Activated naive CD8-positive, alpha-beta T cell treated with anti-CD3 and anti-CD28 coated beads, Interleukin-2, amount 50 U/mL, for 24 hours (primary cell): ENCODE data around the gene RRP12.
"Not testable (repeated sequence)": the region's sequence is repeated elsewhere in the genome, so short reads cannot be mapped to it uniquely, and the experiment has no call there.

Source experiments
- ATAC-seq: fragments of 150-1000 bp; cut with Tn5 transposase; one replicate; pipeline ENCODE4 v1.10.0; 2021
- DNase-seq: peaks from one replicate; pipeline ENCODE4 v3.0.0; 2021
- H3K27ac Mint-ChIP-seq: one replicate; pipeline ENCODE4 v1.8.0; 2021; ENCODE audit warnings: mild to moderate bottlenecking, mixed read lengths
- H3K27me3 Mint-ChIP-seq: one replicate; pipeline ENCODE4 v1.8.0; 2021; ENCODE audit warnings: mixed read lengths
- H3K36me3 Mint-ChIP-seq: one replicate; pipeline ENCODE4 v1.8.0; 2021; ENCODE audit warnings: low read depth, mixed read lengths
- H3K4me1 Mint-ChIP-seq: one replicate; pipeline ENCODE4 v1.8.0; 2021; ENCODE audit warnings: mixed read lengths
- H3K4me3 Mint-ChIP-seq: one replicate; pipeline ENCODE4 v1.8.0; 2021; ENCODE audit warnings: mild to moderate bottlenecking, moderate library complexity, mixed read lengths
- H3K9me3 Mint-ChIP-seq: one replicate; pipeline ENCODE4 v1.8.0; 2021; ENCODE audit warnings: mixed read lengths

RRP12 gene

DNA sequence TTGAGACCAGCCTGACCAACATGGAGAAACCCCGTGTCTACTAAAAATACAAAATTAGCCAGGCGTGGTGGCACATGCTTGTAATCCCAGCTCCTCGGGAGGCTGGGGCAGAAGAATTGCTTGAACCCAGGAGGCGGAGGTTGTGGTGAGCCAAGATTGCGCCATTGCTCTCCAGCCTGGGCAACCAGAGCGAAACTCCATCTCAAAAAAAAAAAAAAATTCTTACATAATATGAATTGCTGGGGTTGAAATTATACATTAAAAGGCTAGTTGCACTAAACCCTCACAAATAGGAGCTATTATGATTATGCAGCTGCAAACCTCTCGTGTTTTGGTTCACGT is 22.6 kb upstream of the RRP12 start:
- Mint-ChIP-seq H3K27ac (peak overlapping the region; percentile 100), H3K4me3 (peak overlapping the region; percentile 94), H3K4me1 (peaks cover 75% of the 10 kb centered on the region), H3K36me3 (peaks cover 31% of the 10 kb centered on the region)
- not testable (repeated sequence) for ATAC-seq, DNase-seq, H3K9me3 Mint-ChIP-seq, H3K27me3 Mint-ChIP-seq

DNA sequence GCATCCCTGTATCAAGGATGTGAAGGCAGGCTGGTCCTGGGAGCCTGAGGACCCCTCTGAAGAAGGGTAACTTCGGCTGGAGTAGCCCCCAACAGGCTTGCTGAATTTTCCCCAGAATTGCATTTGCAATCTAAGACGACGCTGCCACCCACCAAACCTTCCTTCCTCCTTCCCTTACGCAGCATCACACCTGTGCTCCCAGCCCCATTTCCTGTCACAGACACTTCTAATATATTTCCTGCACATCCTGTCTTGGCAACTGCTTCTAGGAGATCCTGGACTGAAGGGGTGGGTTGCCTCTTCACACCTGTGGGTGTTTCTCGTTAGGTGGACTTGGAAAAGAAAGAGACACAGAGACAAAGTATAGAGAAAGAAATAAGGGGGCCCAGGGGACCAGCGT is 15.4 kb upstream of the RRP12 start:
- Mint-ChIP-seq H3K27me3 (peaks cover 4% of the 10 kb centered on the region), H3K27ac (peak overlapping the region; percentile 68), H3K4me3 (no peak overlapping the region), H3K4me1 (peaks cover 89% of the 10 kb centered on the region), H3K9me3 (no peaks in the 10 kb centered on the region), H3K36me3 (peaks cover 14% of the 10 kb centered on the region)
- DNase-seq (no peak), ATAC-seq (no peak)

DNA sequence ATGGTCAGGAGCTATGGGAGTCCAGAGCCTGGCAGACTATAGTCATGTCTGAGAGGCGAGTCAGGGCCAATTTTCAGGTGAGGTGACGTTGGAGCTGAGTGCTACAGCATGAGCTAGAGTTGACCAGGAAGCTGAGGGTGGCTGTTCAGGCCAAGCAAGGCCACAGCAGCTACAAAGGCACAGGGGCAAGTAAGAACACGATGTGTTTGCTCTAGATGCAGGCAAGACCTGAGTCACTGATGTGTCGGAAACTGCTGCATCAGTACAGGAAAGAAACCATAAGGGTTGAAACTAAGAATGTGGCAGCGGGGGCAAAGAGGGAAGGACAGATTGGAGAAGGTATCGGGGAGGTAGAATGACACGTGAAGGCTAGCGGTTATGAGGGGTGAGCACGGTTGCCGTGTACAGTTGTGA is 11.8 kb upstream of the RRP12 start:
- ATAC-seq (peak; percentile 64), DNase-seq (peak; percentile 65)
- Mint-ChIP-seq H3K27ac (peak overlapping the region; percentile 97), H3K27me3 (peaks cover 4% of the 10 kb centered on the region), H3K36me3 (peaks cover 7% of the 10 kb centered on the region), H3K4me3 (peak overlapping the region; percentile 70), H3K4me1 (peaks cover 53% of the 10 kb centered on the region), H3K9me3 (no peaks in the 10 kb centered on the region)

DNA sequence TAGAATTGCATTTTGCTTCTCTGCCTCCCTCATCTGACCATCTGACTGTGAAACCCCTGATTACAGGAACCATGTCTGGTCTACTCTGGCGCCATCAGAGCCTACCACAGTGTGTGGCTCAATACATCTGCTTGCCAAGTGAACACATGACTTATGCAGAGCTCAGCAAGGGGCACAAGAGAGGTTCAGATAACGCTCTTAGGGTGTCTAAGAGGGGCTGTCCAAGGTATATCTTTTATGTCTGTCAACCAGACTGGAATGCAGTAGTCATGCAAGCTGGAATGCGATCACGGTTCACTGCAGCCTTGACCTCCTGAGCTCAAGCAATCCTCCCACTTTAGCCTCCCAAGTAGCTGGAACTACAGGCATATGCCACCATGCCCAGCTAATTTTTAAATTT is 10.3 kb upstream of the RRP12 start:
- H3K4me1 Mint-ChIP-seq = peaks cover 47% of the 10 kb centered on the region
- H3K36me3 Mint-ChIP-seq = peaks cover 7% of the 10 kb centered on the region
- DNase-seq = no peak
- H3K9me3 Mint-ChIP-seq = no peaks in the 10 kb centered on the region
- H3K27ac Mint-ChIP-seq = no peak overlapping the region
- ATAC-seq = no peak
- no peak overlapping the region for H3K4me3 Mint-ChIP-seq
- peaks cover 4% of the 10 kb centered on the region for H3K27me3 Mint-ChIP-seq

DNA sequence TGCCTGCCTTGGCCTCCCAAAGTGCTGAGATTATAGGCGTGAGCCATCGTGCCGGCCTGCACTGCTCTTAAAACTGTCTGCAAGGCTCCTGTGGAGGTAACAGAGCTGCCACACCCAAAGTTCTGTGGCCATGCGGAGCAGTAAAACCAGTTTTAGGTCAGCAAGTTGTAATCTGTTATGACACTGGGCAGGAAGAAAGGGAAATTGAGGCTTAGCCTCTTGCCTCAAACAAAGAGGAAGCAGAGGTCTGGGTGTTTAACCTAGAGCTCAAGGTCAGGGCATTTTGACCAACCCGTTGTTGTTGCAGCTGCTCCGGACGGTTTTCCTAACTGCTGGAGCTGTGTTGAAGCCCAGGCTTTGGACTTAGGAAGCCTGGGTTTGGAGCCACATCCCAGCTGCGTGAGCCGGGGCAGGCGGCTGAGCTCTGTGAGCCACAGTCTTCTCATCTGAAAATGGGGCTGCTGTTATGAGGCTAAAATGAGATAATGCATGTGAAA is 7.4 kb upstream of the RRP12 start:
- peaks cover 2% of the 10 kb centered on the region for H3K36me3 Mint-ChIP-seq

DNA sequence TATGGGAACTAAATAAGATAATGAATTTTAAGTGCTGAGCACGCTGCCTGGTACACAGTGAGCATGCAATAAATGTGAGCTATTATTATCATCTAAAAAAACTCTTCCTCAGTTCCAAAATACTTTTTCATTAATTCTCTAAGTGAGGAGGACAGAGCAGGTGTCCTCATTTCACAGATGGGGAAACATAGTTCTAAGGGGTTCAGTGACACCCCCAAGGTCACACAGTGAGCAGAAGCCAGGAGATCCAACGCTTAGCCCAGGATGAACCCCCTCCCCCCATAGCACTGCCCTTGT is 6.8 kb upstream of the RRP12 start:
- Mint-ChIP-seq H3K36me3 (no peaks in the 10 kb centered on the region), H3K27me3 (no peaks in the 10 kb centered on the region), H3K4me3 (no peak overlapping the region), H3K4me1 (peaks cover 19% of the 10 kb centered on the region), H3K9me3 (no peaks in the 10 kb centered on the region), H3K27ac (no peak overlapping the region)
- no peak for DNase-seq
- ATAC-seq = no peak

More for the DNA sequence above, 7.4 kb upstream of the RRP12 start:
- Mint-ChIP-seq H3K27ac (no peak overlapping the region), H3K9me3 (no peaks in the 10 kb centered on the region), H3K4me1 (peaks cover 23% of the 10 kb centered on the region), H3K27me3 (no peaks in the 10 kb centered on the region), H3K4me3 (no peak overlapping the region)
- DNase-seq (no peak), ATAC-seq (no peak)

DNA sequence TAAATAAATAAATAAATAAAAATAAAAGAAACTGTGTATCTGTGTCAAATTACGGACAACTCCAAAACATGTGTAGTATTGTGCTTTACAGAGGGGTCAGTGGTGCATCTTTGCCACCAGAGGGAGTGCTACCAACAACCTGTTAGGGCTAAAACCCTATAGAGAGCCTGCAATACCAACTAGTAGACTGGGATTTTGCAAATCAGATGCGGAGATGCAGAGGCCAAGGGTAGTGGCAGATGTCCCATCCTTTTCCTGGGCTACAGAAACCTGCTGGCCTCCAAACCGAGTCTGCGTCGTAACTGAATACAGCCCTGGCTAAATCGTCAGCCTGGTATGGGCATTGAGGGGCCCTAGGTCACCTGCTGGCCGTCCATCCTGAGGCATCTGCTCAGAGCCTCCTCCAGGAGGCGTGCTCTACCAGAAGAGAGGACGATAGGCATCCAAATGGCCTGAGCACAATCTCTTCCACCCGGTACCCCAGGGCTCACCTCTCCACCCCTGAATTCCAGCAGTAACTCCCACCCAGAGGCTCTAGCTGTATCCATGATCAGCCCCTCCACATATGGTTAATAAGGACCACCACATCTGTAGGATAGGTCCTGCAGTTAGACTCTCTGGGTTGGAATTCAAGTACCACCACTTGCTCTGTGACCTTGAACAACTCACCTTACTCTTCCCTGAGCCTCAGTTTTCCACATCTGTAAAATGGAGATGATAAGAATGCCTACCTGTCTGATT is 6.2 kb upstream of the RRP12 start:
- H3K9me3 Mint-ChIP-seq = no peaks in the 10 kb centered on the region
- peaks cover 14% of the 10 kb centered on the region for H3K4me1 Mint-ChIP-seq
- H3K36me3 Mint-ChIP-seq = no peaks in the 10 kb centered on the region
- H3K27me3 Mint-ChIP-seq = no peaks in the 10 kb centered on the region
- no peak overlapping the region for H3K4me3 Mint-ChIP-seq
- peak; percentile 98 for ATAC-seq
- H3K27ac Mint-ChIP-seq = peak overlapping the region; percentile 71
- peak; percentile 63 for DNase-seq

DNA sequence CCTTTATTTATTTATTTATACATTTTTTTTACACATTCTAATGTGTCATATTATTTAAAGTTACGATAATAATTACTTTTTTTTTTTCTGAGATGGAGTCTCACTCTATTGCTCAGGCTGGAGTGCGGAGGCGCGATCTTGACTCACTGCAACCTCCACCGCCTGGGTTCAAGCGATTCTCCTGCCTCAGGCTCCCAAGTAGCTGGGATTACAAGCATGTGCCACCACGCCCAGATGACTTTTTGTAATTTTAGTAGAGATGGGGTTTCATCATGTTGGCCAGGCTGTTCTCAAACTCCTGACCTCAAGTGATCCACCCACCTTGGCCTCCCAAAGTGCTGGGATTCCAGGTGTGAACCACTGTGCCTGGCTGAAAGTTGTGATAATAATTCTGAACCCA is 5.3 kb upstream of the RRP12 start:
- H3K36me3 Mint-ChIP-seq, ATAC-seq, H3K27ac Mint-ChIP-seq, DNase-seq, H3K4me3 Mint-ChIP-seq, H3K27me3 Mint-ChIP-seq, H3K9me3 Mint-ChIP-seq: not testable (repeated sequence)
- H3K4me1 Mint-ChIP-seq = peaks cover 13% of the 10 kb centered on the region

DNA sequence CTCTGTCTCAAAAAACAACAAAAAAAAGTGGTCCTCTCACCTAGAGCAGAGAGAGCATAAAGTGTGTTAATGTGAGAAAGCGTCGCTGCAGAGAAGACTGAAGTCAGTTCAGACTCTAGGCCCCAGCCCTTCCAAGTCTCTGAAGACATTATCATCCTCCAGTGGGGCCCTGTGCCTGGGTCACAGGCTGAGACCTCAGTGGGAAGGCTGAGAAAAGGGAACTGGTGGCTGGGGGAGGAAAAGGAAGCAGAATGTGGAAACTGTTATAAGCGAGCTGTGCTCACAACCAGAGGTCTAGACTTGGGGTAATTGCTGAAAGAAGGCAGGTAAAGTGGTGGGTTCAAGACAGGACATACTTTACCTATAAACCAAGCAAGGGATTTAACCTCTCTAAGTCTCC is 4.9 kb upstream of the RRP12 start:
- DNase-seq (no peak), ATAC-seq (no peak)
- no peaks in the 10 kb centered on the region for H3K27me3 Mint-ChIP-seq
- no peaks in the 10 kb centered on the region for H3K36me3 Mint-ChIP-seq
- H3K4me1 Mint-ChIP-seq = peaks cover 17% of the 10 kb centered on the region
- no peak overlapping the region for H3K4me3 Mint-ChIP-seq
- H3K9me3 Mint-ChIP-seq = no peaks in the 10 kb centered on the region
- no peak overlapping the region for H3K27ac Mint-ChIP-seq

DNA sequence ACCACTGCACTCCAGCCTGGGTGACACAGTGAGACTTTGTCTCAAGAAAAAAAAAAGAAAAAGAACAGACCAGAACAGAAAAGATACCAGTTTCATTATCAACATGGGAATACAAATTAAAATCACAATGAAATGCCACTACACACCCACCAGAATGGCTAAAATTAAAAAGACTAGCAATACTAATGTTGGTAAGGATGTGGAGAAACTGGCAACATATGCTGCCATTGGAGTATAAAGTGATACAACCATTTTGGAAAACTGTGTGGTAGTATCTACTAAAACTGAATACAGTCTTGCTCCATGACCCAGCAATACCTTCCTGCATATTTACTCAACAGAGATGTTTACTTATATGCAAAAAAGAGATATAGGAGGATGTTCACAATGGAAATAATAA is 2.9 kb upstream of the RRP12 start:
- H3K36me3 Mint-ChIP-seq = peaks cover 7% of the 10 kb centered on the region
- H3K27ac Mint-ChIP-seq = no peak overlapping the region

DNA sequence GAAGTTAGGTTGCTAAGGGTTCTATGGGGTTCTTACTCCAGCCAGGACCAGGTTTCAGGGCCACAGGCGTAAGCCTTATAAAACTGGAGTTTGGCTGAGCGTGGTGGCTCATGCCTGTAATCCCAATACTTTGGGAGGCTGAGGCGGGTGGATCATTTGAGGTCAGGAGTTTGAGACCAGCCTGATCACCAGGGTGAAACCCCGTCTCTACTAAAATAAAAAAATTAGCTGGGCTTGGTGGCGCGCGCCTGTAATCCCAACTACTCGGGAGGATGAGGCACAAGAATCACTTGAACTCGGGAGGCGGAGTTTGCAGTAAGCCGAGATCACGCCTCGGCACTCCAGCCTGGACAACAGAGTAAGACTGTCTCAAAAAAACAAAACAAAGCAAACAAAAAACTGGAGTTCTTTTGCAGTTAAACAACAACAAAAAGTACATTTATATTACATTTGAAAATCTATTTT is 347 bp upstream of the RRP12 start:
- peaks cover 9% of the 10 kb centered on the region for H3K36me3 Mint-ChIP-seq
- no peaks in the 10 kb centered on the region for H3K9me3 Mint-ChIP-seq
- H3K27ac Mint-ChIP-seq = peak overlapping the region; percentile 83
- peaks cover 17% of the 10 kb centered on the region for H3K4me1 Mint-ChIP-seq
- no peak for DNase-seq
- H3K27me3 Mint-ChIP-seq = no peaks in the 10 kb centered on the region
- no peak for ATAC-seq
- H3K4me3 Mint-ChIP-seq = peak overlapping the region; percentile 92

More for the DNA sequence above, 2.9 kb upstream of the RRP12 start:
- ATAC-seq = no peak
- no peaks in the 10 kb centered on the region for H3K27me3 Mint-ChIP-seq
- H3K9me3 Mint-ChIP-seq = no peaks in the 10 kb centered on the region
- no peak for DNase-seq
- no peak overlapping the region for H3K4me3 Mint-ChIP-seq
- H3K4me1 Mint-ChIP-seq = peaks cover 25% of the 10 kb centered on the region

DNA sequence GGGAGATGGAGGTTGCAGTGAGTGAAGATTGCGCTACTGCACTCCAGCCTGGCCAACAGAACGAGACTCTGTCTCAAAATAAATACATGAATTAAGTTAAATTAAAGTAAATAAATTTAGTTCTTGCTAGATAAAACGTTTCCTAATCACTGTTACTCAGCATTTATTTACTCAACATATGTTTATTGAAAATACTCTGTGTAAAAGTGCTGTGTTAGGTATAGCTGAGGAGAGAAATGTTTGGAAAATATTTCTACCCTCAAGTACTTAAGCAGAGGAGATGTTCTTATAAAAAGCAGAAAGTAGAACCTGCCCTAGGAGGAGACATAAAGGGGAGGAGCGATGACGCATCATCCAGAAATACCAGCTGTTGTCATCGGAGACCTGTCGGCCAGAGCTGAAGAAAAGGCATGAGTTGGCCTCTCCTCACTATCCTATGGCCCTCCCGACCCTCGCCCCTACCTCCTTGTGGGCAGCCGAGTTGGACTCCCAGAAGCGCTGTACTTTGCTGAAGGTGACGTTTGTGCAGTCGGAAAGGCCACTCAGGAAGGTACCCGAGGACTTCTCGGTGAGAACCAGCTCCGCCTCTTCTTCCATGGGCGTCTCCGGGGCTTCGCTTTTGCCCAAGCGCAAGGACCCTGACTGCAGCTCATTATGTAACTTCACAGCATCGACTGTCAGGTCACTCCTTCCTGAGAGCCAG is 1.1 kb downstream of the RRP12 start:
- peak; percentile 34 for DNase-seq
- Mint-ChIP-seq H3K27ac (peak overlapping the region; percentile 83), H3K36me3 (peaks cover 16% of the 10 kb centered on the region), H3K4me1 (peaks cover 14% of the 10 kb centered on the region), H3K9me3 (no peaks in the 10 kb centered on the region), H3K4me3 (peak overlapping the region; percentile 92), H3K27me3 (no peaks in the 10 kb centered on the region)
- no peak for ATAC-seq

DNA sequence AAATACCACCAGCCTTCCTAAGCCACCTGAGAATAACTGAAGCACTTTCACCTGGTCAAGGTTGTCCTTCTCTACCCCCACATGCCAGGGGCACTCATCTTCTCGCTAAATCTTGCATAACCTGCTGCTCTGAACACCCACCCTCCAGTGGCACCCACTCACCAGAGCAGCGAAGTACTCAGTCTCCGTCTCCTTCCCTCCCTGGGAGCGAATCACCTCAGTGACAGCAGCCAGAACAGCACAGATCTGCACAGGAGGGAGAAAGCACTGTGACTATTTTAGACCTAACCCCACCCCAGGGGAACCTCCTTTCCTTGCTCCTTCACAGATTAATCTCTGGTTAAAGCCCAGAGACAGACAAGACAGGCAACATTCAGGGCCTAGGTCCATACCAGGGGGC is 5.1 kb downstream of the RRP12 start:
- ATAC-seq = no peak
- H3K4me1 Mint-ChIP-seq = peaks cover 9% of the 10 kb centered on the region
- no peak overlapping the region for H3K27ac Mint-ChIP-seq
- H3K27me3 Mint-ChIP-seq = no peaks in the 10 kb centered on the region
- peaks cover 29% of the 10 kb centered on the region for H3K36me3 Mint-ChIP-seq
- no peaks in the 10 kb centered on the region for H3K9me3 Mint-ChIP-seq
- no peak overlapping the region for H3K4me3 Mint-ChIP-seq
- no peak for DNase-seq

DNA sequence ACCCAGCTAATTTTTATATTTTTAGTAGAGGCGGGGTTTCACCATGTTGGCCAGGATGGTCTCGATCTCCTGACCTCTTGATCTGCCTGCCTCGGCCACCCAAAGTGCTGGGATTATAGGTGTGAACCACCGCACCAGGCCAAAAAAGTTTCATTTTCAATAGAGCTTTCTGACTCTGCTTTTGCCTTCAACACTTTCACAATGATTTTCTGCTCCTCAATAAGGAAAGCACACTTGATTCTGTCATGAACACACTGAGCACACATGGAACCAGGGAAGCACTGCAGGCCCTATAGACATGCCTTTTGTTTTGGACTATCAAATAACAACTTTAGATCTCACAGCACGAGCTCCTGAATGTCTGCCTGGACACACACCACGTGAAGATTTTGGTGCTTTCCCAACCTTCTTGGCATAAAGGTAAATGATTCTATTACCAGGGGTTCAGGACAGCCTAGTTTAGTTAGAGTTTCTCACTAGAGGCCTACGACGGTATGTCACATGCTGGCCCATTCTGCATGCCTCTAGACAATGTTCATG is 8.0 kb downstream of the RRP12 start:
- Mint-ChIP-seq H3K4me1 (no peaks in the 10 kb centered on the region), H3K27me3 (no peaks in the 10 kb centered on the region), H3K9me3 (no peaks in the 10 kb centered on the region), H3K4me3 (no peak overlapping the region), H3K27ac (no peak overlapping the region), H3K36me3 (peaks cover 31% of the 10 kb centered on the region)
- DNase-seq (no peak), ATAC-seq (no peak)

DNA sequence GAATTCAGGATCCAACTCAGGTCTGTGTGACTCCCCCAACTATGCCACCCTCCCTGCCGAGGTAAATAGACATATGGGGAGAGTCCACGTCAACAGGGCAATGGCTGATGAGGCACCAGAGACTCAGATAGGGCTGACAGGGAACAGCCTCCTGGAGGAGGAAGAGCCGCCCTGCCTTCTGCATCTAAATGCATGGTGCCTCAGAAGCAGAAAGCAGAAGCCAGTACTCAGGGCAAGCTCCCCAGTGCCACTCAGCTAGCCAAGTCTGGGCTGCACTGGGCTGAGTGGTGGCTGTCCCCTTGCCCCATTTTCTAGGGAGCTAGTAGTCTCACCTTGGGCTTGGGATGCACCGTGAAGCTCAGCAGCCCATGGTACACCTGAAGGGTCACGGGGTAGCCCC is 11.0 kb downstream of the RRP12 start:
- peaks cover 34% of the 10 kb centered on the region for H3K36me3 Mint-ChIP-seq
- H3K9me3 Mint-ChIP-seq = no peaks in the 10 kb centered on the region
- ATAC-seq (no peak), DNase-seq (no peak)
- H3K27me3 Mint-ChIP-seq = no peaks in the 10 kb centered on the region
- no peak overlapping the region for H3K27ac Mint-ChIP-seq
- H3K4me3 Mint-ChIP-seq = no peak overlapping the region
- H3K4me1 Mint-ChIP-seq = no peaks in the 10 kb centered on the region
